HEK293 (cell line): ENCODE data around the gene CDK8.

Experiments
- TCF7L2 ChIP-seq: IDR thresholded peaks from 2 replicates; pipeline ENCODE4 v1.6.1; 2011; ENCODE audit warnings: low read depth, mild to moderate bottlenecking, inconsistent platforms, low read length, moderate library complexity, borderline replicate concordance
- ZNF184 ChIP-seq: fragments of 450-650 bp; IDR thresholded peaks from 2 replicates; pipeline ENCODE4 v1.5.1; 2018; ENCODE audit warnings: missing biosample characterization, mild to moderate bottlenecking, missing genetic modification characterization
- TF ChIP-seq, protein P1 (sequence below): fragments of 450-650 bp; formaldehyde crosslinking; IDR thresholded peaks from 2 replicates; pipeline ENCODE4 v1.5.1; 2016; ENCODE audit warnings: missing biosample characterization, missing genetic modification characterization
- TF ChIP-seq, protein P2 (sequence below): fragments of 450-650 bp; formaldehyde crosslinking; IDR thresholded peaks from 2 replicates; pipeline ENCODE4 v1.5.1; 2017; ENCODE audit warnings: missing biosample characterization, missing genetic modification characterization
- TF ChIP-seq, protein P3 (sequence below): fragments of 450-650 bp; formaldehyde crosslinking; IDR thresholded peaks from 2 replicates; pipeline ENCODE4 v1.5.1; 2016; ENCODE audit warnings: missing biosample characterization, missing genetic modification characterization
- TF ChIP-seq, protein P4 (sequence below): fragments of 450-650 bp; formaldehyde crosslinking; IDR thresholded peaks from 2 replicates; pipeline ENCODE4 v1.5.1; 2016; ENCODE audit warnings: missing biosample characterization, missing genetic modification characterization, low read depth

DNA sequence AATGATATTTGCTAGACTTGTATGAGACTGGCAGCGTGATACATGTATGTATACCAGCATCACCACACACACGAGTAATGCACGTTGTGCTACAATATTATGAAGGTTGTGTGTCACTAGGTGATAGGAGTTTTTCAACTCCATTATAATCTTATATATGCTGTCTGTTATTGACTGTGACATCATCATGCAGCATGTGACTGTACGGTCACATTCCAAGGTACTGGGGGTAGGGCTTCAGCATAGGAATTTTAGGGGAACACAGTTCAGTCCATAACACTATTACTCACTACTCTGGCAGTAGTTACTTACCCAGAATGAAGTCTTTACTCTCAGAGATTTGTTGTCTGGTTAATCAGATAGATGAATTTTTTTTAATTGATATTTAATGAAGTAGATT lies 91.1 kb downstream of the CDK8 start:
- TF ChIP-seq, protein P1, sequence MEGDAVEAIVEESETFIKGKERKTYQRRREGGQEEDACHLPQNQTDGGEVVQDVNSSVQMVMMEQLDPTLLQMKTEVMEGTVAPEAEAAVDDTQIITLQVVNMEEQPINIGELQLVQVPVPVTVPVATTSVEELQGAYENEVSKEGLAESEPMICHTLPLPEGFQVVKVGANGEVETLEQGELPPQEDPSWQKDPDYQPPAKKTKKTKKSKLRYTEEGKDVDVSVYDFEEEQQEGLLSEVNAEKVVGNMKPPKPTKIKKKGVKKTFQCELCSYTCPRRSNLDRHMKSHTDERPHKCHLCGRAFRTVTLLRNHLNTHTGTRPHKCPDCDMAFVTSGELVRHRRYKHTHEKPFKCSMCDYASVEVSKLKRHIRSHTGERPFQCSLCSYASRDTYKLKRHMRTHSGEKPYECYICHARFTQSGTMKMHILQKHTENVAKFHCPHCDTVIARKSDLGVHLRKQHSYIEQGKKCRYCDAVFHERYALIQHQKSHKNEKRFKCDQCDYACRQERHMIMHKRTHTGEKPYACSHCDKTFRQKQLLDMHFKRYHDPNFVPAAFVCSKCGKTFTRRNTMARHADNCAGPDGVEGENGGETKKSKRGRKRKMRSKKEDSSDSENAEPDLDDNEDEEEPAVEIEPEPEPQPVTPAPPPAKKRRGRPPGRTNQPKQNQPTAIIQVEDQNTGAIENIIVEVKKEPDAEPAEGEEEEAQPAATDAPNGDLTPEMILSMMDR (tag by site-specific recombination) = no peak
- TF ChIP-seq, protein P2, sequence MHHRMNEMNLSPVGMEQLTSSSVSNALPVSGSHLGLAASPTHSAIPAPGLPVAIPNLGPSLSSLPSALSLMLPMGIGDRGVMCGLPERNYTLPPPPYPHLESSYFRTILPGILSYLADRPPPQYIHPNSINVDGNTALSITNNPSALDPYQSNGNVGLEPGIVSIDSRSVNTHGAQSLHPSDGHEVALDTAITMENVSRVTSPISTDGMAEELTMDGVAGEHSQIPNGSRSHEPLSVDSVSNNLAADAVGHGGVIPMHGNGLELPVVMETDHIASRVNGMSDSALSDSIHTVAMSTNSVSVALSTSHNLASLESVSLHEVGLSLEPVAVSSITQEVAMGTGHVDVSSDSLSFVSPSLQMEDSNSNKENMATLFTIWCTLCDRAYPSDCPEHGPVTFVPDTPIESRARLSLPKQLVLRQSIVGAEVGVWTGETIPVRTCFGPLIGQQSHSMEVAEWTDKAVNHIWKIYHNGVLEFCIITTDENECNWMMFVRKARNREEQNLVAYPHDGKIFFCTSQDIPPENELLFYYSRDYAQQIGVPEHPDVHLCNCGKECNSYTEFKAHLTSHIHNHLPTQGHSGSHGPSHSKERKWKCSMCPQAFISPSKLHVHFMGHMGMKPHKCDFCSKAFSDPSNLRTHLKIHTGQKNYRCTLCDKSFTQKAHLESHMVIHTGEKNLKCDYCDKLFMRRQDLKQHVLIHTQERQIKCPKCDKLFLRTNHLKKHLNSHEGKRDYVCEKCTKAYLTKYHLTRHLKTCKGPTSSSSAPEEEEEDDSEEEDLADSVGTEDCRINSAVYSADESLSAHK (tag by site-specific recombination) = no peak
- TF ChIP-seq ZNF184 (tag by site-specific recombination) (no peak), TCF7L2 (no peak)
- TF ChIP-seq, protein P3, sequence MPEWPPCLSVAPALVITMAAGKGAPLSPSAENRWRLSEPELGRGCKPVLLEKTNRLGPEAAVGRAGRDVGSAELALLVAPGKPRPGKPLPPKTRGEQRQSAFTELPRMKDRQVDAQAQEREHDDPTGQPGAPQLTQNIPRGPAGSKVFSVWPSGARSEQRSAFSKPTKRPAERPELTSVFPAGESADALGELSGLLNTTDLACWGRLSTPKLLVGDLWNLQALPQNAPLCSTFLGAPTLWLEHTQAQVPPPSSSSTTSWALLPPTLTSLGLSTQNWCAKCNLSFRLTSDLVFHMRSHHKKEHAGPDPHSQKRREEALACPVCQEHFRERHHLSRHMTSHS (tag by site-specific recombination) = no peak
- TF ChIP-seq, protein P4, sequence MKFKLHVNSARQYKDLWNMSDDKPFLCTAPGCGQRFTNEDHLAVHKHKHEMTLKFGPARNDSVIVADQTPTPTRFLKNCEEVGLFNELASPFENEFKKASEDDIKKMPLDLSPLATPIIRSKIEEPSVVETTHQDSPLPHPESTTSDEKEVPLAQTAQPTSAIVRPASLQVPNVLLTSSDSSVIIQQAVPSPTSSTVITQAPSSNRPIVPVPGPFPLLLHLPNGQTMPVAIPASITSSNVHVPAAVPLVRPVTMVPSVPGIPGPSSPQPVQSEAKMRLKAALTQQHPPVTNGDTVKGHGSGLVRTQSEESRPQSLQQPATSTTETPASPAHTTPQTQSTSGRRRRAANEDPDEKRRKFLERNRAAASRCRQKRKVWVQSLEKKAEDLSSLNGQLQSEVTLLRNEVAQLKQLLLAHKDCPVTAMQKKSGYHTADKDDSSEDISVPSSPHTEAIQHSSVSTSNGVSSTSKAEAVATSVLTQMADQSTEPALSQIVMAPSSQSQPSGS (tag by site-specific recombination) = no peak
